BJ (cell line): ENCODE data around the gene ZNF600. TPM values are rescaled to one million over a fixed set of nuclear protein-coding genes. Genes with fewer than 3 reads are reported as not detected.
"Not testable (repeated sequence)": the region's sequence is repeated elsewhere in the genome, so short reads cannot be mapped to it uniquely, and the experiment has no call there.

ENCODE experiments used
- CTCF ChIA-PET: fragments of 350-600 bp; formaldehyde crosslinking; extraction: SDS; loops from one replicate; lab custom pipeline; 2021; ENCODE audit warnings: antibody characterized with exemption, inconsistent platforms; lab: Yijun Ruan, JAX
- POLR2A ChIA-PET: fragments of 300-600 bp; sonication (Branson Sonifier 250); formaldehyde crosslinking; extraction: SDS; loops from one replicate; lab custom pipeline; 2021; ENCODE audit warnings: antibody characterized with exemption; lab: Charles Lee
- DNase-seq: peaks from one replicate; pipeline ENCODE4 v3.0.0-alpha.2; 2011; ENCODE audit warnings: low read depth
- H3K27me3 ChIP-seq: 2 replicates; pipeline ENCODE4 v1.6.0; 2011; ENCODE audit warnings: low read length; ENCODE audit not compliant: control insufficient read depth, insufficient read depth
- H3K36me3 ChIP-seq: 2 replicates; pipeline ENCODE4 v1.5.1; 2011; ENCODE audit warnings: low read length; ENCODE audit not compliant: control insufficient read depth, insufficient read depth
- H3K4me3 ChIP-seq: 2 replicates; pipeline ENCODE4 v1.5.1; 2011; ENCODE audit warnings: low read depth, mild to moderate bottlenecking, control low read depth, low read length
- polyA plus RNA-seq: library from polyadenylated mRNA; depleted of rRNA; stranded (reverse); fragments of >200 nt; gene quantifications from 2 replicates; pipeline ENCODE4 v1.2.3, GENCODE V29; 2011
- TF ChIP-seq, protein P1 (sequence below): IDR thresholded peaks from 2 replicates; pipeline ENCODE4 v1.5.1; 2011; ENCODE audit warnings: low read depth, mild to moderate bottlenecking, control low read depth, inconsistent platforms, low read length, moderate library complexity; ENCODE audit not compliant: insufficient read depth

ZNF600 gene
- polyA plus RNA-seq, 1 experiment: 3.0 TPM

DNA sequence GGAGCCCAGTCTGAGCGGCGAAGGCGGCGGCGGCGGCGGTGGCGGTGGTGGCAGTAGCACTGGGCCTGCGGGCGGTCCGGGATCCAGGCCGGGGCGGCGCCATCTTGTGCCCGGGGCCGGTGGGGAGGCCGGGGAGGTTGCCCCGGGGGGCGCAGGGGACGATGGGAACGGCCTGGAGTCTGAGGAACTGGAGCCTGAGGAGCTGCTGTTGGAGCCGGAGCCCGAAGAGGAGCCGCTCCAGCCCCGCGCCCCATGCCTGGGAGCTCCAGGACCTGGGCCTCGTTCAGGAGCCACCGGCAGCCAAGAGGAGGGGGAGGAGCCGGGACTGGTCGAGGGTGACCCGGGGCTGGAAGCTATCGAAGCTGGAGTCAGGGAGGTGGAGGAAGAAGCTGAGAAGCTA lies 23.2 kb upstream of the ZNF600 start:
- ChIA-PET CTCF (no interaction called here), POLR2A (no interaction called here)
- DNase-seq: no peak
- Histone ChIP-seq H3K36me3 (peaks cover 2% of the 10 kb centered on the region), H3K27me3 (no peaks in the 10 kb centered on the region), H3K4me3 (no peak overlapping the region)
- TF ChIP-seq, protein P1, sequence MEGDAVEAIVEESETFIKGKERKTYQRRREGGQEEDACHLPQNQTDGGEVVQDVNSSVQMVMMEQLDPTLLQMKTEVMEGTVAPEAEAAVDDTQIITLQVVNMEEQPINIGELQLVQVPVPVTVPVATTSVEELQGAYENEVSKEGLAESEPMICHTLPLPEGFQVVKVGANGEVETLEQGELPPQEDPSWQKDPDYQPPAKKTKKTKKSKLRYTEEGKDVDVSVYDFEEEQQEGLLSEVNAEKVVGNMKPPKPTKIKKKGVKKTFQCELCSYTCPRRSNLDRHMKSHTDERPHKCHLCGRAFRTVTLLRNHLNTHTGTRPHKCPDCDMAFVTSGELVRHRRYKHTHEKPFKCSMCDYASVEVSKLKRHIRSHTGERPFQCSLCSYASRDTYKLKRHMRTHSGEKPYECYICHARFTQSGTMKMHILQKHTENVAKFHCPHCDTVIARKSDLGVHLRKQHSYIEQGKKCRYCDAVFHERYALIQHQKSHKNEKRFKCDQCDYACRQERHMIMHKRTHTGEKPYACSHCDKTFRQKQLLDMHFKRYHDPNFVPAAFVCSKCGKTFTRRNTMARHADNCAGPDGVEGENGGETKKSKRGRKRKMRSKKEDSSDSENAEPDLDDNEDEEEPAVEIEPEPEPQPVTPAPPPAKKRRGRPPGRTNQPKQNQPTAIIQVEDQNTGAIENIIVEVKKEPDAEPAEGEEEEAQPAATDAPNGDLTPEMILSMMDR: no peak

GRCh38 chr19:52799950-52800640 lies 13.5 kb upstream of the ZNF600 start:
- H3K4me3 ChIP-seq, H3K36me3 ChIP-seq, CTCF ChIA-PET, H3K27me3 ChIP-seq, POLR2A ChIA-PET, DNase-seq: not testable (repeated sequence)

- POLR2A ChIA-PET: no interaction called here
- no peak overlapping the region for H3K4me3 ChIP-seq
- H3K27me3 ChIP-seq: no peaks in the 10 kb centered on the region
- no peak for DNase-seq
- CTCF ChIA-PET: no interaction called here
- TF ChIP-seq, protein P1: no peak
- H3K36me3 ChIP-seq: no peaks in the 10 kb centered on the region
These were observed 2.8 kb upstream of the ZNF600 start for GRCh38 chr19:52789440-52789839.

DNA sequence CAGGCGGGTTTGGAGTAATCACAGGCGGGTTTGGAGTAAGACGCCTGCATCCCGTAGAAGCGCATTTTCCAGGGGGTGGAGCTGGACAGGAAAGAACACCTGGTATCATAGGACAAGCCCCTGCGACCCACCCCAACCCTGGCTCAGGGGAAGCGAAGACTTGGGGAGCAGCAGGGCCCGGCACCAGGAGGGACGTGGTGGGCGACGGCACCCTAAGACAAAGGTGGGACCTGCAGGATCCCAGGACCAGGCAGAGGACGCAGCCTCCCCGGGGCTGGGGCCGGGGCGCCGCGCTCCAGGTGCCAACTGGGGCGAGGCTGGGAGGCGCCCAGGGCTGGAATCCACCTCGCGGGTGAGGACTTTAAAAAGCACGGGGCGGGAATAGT lies 520 bp downstream of the ZNF600 start:
- ChIA-PET CTCF (no interaction called here), POLR2A (no interaction called here)
- TF ChIP-seq, protein P1: no peak

DNA sequence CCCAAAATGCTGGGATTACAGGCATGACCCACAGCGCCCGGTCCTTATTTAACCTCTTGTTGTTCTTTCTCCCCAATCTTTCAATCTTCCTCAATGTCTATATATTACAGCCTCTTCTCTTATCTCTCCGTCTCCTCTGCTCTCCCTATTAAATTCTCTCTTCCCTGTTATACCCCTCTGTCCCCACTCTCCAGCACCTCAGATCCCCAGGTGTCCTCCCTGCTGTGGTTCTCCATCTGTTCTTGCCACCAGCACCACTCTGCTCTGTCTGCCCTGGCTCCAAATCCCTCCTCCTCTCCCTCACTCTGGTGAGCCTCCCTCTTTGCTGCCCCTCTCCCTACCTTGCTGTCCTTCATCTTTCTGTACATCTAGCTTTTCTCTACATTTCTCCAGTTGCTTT lies 1.1 kb downstream of the ZNF600 start:
- CTCF ChIA-PET: no interaction called here
- no peak for DNase-seq
- POLR2A ChIA-PET: no interaction called here
- H3K27me3 ChIP-seq: no peaks in the 10 kb centered on the region
- H3K36me3 ChIP-seq: no peaks in the 10 kb centered on the region
- TF ChIP-seq, protein P1: no peak
- no peak overlapping the region for H3K4me3 ChIP-seq

More for the DNA sequence above, 520 bp downstream of the ZNF600 start:
- no peak for DNase-seq
- no peaks in the 10 kb centered on the region for H3K36me3 ChIP-seq
- no peaks in the 10 kb centered on the region for H3K27me3 ChIP-seq
- peak overlapping the region; percentile 57 for H3K4me3 ChIP-seq

DNA sequence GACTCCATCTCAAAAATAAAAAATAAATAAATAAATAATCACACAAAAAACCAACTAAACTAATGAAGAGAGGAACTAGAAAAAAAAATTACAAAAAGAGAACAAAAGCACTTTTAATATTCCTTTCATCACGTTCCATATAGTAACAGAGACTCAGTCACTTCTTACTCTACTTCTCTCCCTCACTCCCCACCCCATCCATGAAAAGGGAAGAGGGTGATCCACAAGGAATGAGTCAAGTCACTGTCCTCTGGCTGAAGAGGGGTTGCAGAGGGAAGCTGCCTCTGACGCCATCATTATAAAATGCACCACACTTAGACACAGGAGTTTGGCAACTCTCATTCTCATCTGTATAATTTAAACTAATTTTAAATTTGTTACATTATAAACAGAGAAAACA lies 3.7 kb downstream of the ZNF600 start:
- H3K36me3 ChIP-seq, CTCF ChIA-PET, H3K27me3 ChIP-seq, H3K4me3 ChIP-seq, DNase-seq, POLR2A ChIA-PET: not testable (repeated sequence)
